GM19452 (cell line): Measurements from ENCODE around the gene STH.

ENCODE experiments used
- ATAC-seq: cut with Tn5 transposase; IDR thresholded peaks from one replicate; pipeline ENCODE4 v1.9.1; 2021; ENCODE audit not compliant: unreplicated experiment

The STH gene

GRCh38 chr17:45966606-45967280 lies 32.3 kb upstream of the STH start:
- no peak for ATAC-seq

GRCh38 chr17:45967378-45967777 lies 31.7 kb upstream of the STH start:
- ATAC-seq, result no peak

- ATAC-seq, result no peak
Measured at GRCh38 chr17:45968732-45969131, 30.3 kb upstream of the STH start.

GRCh38 chr17:45969726-45970125 lies 29.3 kb upstream of the STH start:
- ATAC-seq, result no peak

GRCh38 chr17:45970659-45971058 lies 28.4 kb upstream of the STH start:
- no peak for ATAC-seq

GRCh38 chr17:45971698-45972141 lies 27.3 kb upstream of the STH start:
- ATAC-seq, result no peak

GRCh38 chr17:45972531-45972930 lies 26.5 kb upstream of the STH start:
- ATAC-seq, result no peak

GRCh38 chr17:45973099-45973780 lies 25.8 kb upstream of the STH start:
- no peak for ATAC-seq

GRCh38 chr17:45973946-45974859 lies 24.8 kb upstream of the STH start:
- no peak for ATAC-seq

GRCh38 chr17:45974916-45975630 lies 24.0 kb upstream of the STH start:
- ATAC-seq, result no peak

GRCh38 chr17:45975640-45976295 lies 23.3 kb upstream of the STH start:
- ATAC-seq, result no peak

GRCh38 chr17:45976391-45976754 lies 22.7 kb upstream of the STH start:
- no peak for ATAC-seq

- no peak for ATAC-seq
Measured at GRCh38 chr17:45976755-45977505, 22.1 kb upstream of the STH start.

- ATAC-seq, result no peak
Measured at GRCh38 chr17:45977506-45977824, 21.6 kb upstream of the STH start.

- ATAC-seq, result no peak
Measured at GRCh38 chr17:45977976-45978626, 20.9 kb upstream of the STH start.

- ATAC-seq, result no peak
Measured at GRCh38 chr17:45979137-45979536, 19.9 kb upstream of the STH start.

GRCh38 chr17:45980855-45981254 lies 18.2 kb upstream of the STH start:
- ATAC-seq, result no peak

- no peak for ATAC-seq
Measured at GRCh38 chr17:45981306-45981705, 17.7 kb upstream of the STH start.

- ATAC-seq, result no peak
Measured at GRCh38 chr17:45982791-45983613, 16.0 kb upstream of the STH start.
